Measurements from ENCODE around the gene SEC14L3. TPM values are rescaled to one million over a fixed set of nuclear protein-coding genes. Genes with fewer than 3 reads are reported as not detected.

Gene SEC14L3
- total RNA-seq, 4 donors from 2014 or later: 0.25 TPM; not detected in 3

GRCh38 chr22:30486661-30487115 is 14.9 kb upstream of the SEC14L3 start:
- TF ChIP-seq POLR2A (IDR thresholded peaks at IDR 0.05) (no peak), CTCF (IDR thresholded peaks at IDR 0.05) (no peak)
- no peak for DNase-seq (ENCODE audit: low spot score in 2 of 2)
- intact Hi-C loops (cut with DNase I; ENCODE audit: low total_unique reads): loop anchor here (5.0 to 10.0 kb wide), 2 partner anchors 94 to 222 kb away; partner anchors contain the start of gene OSM
- WGBS, 2 donors: 75 to 79% methylated on average over 8 of the region's 8 CpGs
- H3K4me3 ChIP-seq (ENCODE audit: low read depth, poor library complexity, severe bottlenecking): no peak overlapping the region

- no peak overlapping the region for H3K4me3 ChIP-seq (ENCODE audit: low read depth, poor library complexity, severe bottlenecking)
- DNase-seq (ENCODE audit: low spot score in 2 of 2): no peak
- 93 to 94% methylated on average over 5 of the region's 5 CpGs for WGBS, 2 donors
- TF ChIP-seq CTCF (IDR thresholded peaks at IDR 0.05) (no peak), POLR2A (IDR thresholded peaks at IDR 0.05) (no peak)
- intact Hi-C loops (cut with DNase I; ENCODE audit: low total_unique reads): loop anchor here (5.0 to 10.0 kb wide), 2 partner anchors 94 to 221 kb away; partner anchors contain the start of gene OSM
These were observed 14.3 kb upstream of the SEC14L3 start for GRCh38 chr22:30486118-30486517.

GRCh38 chr22:30485362-30485988 is 13.7 kb upstream of the SEC14L3 start:
- WGBS, 2 donors: 26 to 30% methylated on average over 18 of the region's 18 CpGs
- DNase-seq (ENCODE audit: low spot score in 2 of 2): peak; percentile 33 to 91
- TF ChIP-seq CTCF (IDR thresholded peaks at IDR 0.05) (peak in 1 of 3 donors; percentile 70), POLR2A (IDR thresholded peaks at IDR 0.05) (no peak)
- intact Hi-C loops (cut with DNase I; ENCODE audit: low total_unique reads): loop anchor here (5.0 to 10.0 kb wide), 2 partner anchors 93 to 221 kb away; partner anchors contain the start of gene OSM
- H3K4me3 ChIP-seq (ENCODE audit: low read depth, poor library complexity, severe bottlenecking): no peak overlapping the region

GRCh38 chr22:30483169-30483568 is 11.4 kb upstream of the SEC14L3 start:
- TF ChIP-seq POLR2A (IDR thresholded peaks at IDR 0.05) (no peak), CTCF (IDR thresholded peaks at IDR 0.05) (no peak)
- intact Hi-C loops (cut with DNase I; ENCODE audit: low total_unique reads): loop anchor here (10.0 kb wide), 1 partner anchor 218 kb away; the partner anchor contains the start of gene OSM
- DNase-seq (ENCODE audit: low spot score in 2 of 2): no peak
- no peak overlapping the region for H3K4me3 ChIP-seq (ENCODE audit: low read depth, poor library complexity, severe bottlenecking)
- 83 to 100% methylated on average over 1 of the region's 1 CpG for WGBS, 2 donors

GRCh38 chr22:30481711-30482110 is 9.9 kb upstream of the SEC14L3 start:
- intact Hi-C loops (cut with DNase I; ENCODE audit: low total_unique reads): loop anchor here (10.0 kb wide), 1 partner anchor 217 kb away; the partner anchor contains the start of gene OSM
- TF ChIP-seq POLR2A (IDR thresholded peaks at IDR 0.05) (no peak), CTCF (IDR thresholded peaks at IDR 0.05) (no peak)
- no peak overlapping the region for H3K4me3 ChIP-seq (ENCODE audit: low read depth, poor library complexity, severe bottlenecking)
- WGBS, 2 donors: 61 to 76% methylated on average over 5 of the region's 5 CpGs
- no peak for DNase-seq (ENCODE audit: low spot score in 2 of 2)
